GM23338 (cell line): ENCODE data around the gene ADRA1B.
A peak's percentile ranks its signal among the peaks of the same experiment; 100 is the strongest.

ENCODE experiments used
- CREB1 ChIP-seq: fragments of 250-450 bp; sonication (Bioruptor Pico); IDR thresholded peaks from 2 replicates; pipeline ENCODE4 v1.5.0; 2020; ENCODE audit warnings: low read depth, mild to moderate bottlenecking, moderate library complexity
- CTCF ChIP-seq, 2 experiments: fragments of 200-600 bp in 1 of 2; sonication (generic) in 1 of 2; conservative IDR thresholded peaks; 2 replicates each; pipeline versions ENCODE4 v1.5.1 to v1.6.1; 2016 to 2017; ENCODE audit warnings: antibody characterized with exemption in 2 of 2, low read depth in 2 of 2, mild to moderate bottlenecking in 2 of 2, moderate library complexity in 1 of 2
- ETS1 ChIP-seq: IDR thresholded peaks from 2 replicates; pipeline ENCODE4 v1.6.1; 2016; ENCODE audit warnings: antibody characterized with exemption
- EZH2 ChIP-seq: fragments of 200-600 bp; sonication (generic); IDR thresholded peaks from one replicate; pipeline ENCODE4 v1.8.0; 2017; ENCODE audit warnings: antibody characterized with exemption, mild to moderate bottlenecking, low read depth; ENCODE audit not compliant: unreplicated experiment
- EZH2phosphoT487 ChIP-seq: fragments of 200-600 bp; sonication (generic); IDR thresholded peaks from one replicate; pipeline ENCODE4 v1.8.1; 2018; ENCODE audit warnings: antibody characterized with exemption; ENCODE audit not compliant: unreplicated experiment
- JUNB ChIP-seq: IDR thresholded peaks from one replicate; pipeline ENCODE4 v1.6.1; 2016; ENCODE audit warnings: antibody characterized with exemption; ENCODE audit not compliant: unreplicated experiment
- NANOG ChIP-seq: IDR thresholded peaks from 2 replicates; pipeline ENCODE4 v1.6.1; 2016; ENCODE audit warnings: antibody characterized with exemption, borderline replicate concordance
- POLR2AphosphoS5 ChIP-seq: IDR thresholded peaks from 2 replicates; pipeline ENCODE4 v1.6.1; 2016; ENCODE audit warnings: antibody characterized with exemption, low read depth
- REST ChIP-seq: IDR thresholded peaks from one replicate; pipeline ENCODE4 v1.6.1; 2018; ENCODE audit warnings: antibody characterized with exemption; ENCODE audit not compliant: unreplicated experiment
- STAT1 ChIP-seq: IDR thresholded peaks from one replicate; pipeline ENCODE4 v1.6.1; 2016; ENCODE audit warnings: antibody characterized with exemption; ENCODE audit not compliant: unreplicated experiment
- ZNF114 ChIP-seq: fragments of 250-450 bp; sonication (Bioruptor Pico); IDR thresholded peaks from 2 replicates; pipeline ENCODE4 v1.5.0; 2020; ENCODE audit warnings: mild to moderate bottlenecking, moderate library complexity
- ZNF331 ChIP-seq: fragments of 250-450 bp; sonication (Bioruptor Pico); IDR thresholded peaks from 2 replicates; pipeline ENCODE4 v1.5.0; 2020; ENCODE audit warnings: low read depth, mild to moderate bottlenecking, moderate library complexity

GRCh38 chr5:160021831-160022446, 105.7 kb downstream of the ADRA1B start:
- TF ChIP-seq POLR2AphosphoS5 (no peak), CTCF (conservative IDR thresholded peaks at IDR 0.05; ENCODE audit: low read depth in 2 of 2) (peak; percentile 76 to 90), REST (no peak), NANOG (no peak), EZH2 (no peak), JUNB (no peak), EZH2phosphoT487 (no peak), STAT1 (no peak), CREB1 (no peak), ZNF331 (CRISPR knock-in tag) (no peak), ETS1 (no peak), ZNF114 (CRISPR knock-in tag) (no peak)
